Activated CD8-positive, alpha-beta memory T cell treated with anti-CD3 and anti-CD28 coated beads for 24 hours (primary cell): ENCODE results near the gene BMF.
"Not testable (repeated sequence)": the region's sequence is repeated elsewhere in the genome, so short reads cannot be mapped to it uniquely, and the experiment has no call there.

Experiments used
- DNase-seq: peaks from one replicate; pipeline ENCODE4 v3.0.0-alpha.2; 2020

Gene BMF

GRCh38 chr15:40087991-40088928, 20.4 kb downstream of the BMF start:
- DNase-seq, result no peak

DNA sequence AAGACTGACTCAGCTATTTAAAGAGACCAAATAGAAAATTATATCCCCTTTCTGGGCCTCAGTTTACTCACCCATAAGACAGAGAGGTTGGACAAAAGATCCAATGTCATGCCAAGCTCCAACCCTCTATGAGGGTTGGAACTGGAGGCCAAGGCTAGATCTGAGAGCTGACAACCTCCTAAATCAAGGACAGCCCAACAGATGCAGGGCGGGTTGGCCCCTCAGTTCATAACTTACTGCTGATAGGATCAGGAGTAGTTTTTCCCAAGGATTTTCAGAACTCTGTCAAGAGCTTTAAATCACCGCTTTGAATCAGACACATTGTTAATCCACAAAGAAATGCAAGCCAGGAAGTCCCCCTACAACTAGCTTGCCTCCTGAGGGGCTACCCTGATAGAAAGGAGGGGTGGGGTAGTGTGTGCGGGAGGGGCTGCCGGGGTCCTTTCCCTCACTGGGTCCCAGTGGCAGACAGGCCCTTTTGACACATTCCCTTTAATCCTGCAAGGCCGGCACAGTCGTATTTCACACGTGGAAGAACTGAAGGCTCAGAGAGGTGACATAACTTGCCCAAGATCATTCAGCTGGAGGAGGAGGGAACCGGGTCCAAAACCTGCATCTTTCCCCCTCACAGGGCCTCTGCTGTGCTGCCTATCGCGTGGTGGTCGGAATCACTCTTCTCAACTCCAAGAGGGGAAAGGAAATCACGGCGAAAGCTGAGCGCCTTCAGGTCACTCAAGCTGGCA, 21.4 kb downstream of the BMF start:
- no peak for DNase-seq

DNA sequence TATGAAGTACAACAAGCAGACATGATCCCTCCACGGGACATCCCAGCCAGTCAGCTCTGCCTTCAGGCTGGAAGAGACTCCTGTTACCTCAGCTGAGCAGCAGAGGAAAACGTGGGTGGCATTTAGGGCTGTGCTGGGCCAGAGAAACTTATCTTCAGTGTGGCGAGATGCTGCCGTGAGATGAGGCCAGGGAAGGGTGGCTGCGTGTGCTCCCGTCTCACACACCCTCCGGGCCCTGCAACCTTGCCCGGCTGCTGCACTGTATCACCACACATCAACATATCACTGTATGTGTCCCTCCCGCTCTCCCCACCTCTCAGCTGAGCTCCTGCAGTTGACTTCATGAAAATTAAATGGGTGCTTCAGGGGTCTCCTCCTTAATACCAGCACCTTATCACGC, 23.4 kb downstream of the BMF start:
- DNase-seq, result no peak

DNA sequence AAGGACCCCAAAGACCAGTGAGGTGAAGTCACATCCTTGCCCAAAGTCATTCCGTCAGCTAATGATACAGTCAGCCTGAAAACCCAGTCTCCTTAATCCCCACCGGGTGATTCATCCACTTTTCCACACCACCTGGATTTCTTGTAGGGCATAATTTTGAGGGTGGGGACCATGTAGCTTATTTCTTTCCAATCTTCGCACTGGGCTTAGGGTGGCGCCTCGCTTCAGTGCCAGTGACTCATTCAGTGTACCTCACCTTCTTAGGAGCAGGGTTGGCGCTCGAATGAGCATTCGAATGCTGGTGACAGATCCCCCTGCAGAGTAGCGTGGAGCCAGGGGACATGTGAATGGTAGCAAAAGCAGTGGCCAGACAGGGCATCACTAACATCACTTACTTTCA, 24.0 kb downstream of the BMF start:
- no peak for DNase-seq

GRCh38 chr15:40082195-40082883, 26.3 kb downstream of the BMF start:
- no peak for DNase-seq

- no peak for DNase-seq
Measured at GRCh38 chr15:40081691-40082194, 26.9 kb downstream of the BMF start.

DNA sequence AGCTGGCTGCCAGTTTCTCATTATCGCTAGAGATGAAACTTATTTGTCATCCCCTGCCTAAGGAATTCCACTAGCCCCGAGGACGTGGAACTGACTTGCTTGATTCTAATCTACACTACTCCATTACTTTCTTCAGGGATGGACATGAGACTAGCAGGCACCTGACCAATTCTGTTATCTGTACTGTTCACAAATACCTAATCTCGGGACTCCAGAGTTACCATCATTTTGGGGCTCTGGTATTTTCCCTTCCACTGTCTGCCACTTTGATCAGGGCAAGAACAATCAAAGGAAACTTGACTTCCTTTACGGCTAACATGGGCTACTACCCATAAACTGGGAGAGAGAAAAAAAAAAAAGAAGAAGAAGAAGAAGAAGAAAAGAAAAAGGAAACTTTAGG, 27.8 kb downstream of the BMF start:
- DNase-seq, result no peak

GRCh38 chr15:40080104-40080503, 28.6 kb downstream of the BMF start:
- DNase-seq, result no peak

GRCh38 chr15:40079456-40079855, 29.2 kb downstream of the BMF start:
- no peak for DNase-seq

DNA sequence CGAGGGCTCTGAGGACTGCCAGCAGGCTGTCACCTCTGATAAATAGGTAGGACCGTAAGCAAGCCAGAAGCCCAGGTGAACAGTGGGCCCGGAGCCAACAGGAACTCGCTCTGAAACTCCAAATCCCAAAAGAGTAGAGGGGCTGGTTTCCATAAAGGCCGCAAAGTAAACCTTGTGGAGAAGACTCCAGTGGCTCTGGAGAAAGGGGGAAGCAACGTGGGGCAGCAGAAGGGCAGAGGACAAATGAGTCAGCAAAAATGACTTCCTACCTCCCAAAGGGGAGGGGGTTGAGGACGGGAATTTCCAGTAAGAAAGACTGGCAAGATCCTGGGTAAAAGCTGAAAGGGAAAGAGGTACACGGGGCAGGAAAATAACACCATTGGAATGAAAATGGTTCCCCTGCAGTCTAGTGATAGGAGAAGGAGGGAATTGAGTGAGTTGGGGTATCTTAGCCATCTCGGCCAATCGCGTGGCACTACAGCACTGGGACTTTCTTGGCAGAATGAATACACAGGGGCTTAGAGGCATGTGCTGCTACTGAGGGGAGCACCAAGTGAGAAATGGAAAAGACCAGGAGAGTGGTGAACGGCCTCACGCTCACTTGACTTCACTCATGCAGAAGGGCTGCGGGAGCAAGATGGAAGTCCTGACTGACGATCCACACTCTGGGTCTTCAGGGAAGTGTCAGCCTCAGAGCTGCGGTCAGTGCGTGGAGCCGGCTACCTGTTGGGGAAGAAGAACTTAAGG, 33.2 kb downstream of the BMF start:
- DNase-seq, result no peak

DNA sequence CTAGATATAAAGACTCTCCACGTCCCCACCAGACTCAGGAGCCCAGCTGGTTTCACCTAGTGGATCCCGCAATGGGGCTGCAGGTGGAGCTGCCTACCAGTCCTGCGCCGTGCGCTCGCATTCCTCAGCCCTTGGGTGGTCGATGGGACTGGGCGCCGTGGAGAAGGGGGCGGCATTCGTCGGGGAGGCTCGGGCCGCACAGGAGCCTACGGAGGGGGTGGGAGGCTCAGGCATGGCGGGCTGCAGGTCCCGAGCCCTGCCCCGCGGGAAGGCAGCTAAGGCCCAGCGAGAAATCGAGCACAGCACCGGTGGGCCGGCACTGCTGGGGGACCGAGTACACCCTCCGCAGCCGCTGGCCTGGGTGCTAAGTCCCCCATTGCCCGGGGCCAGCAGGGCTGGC, 34.0 kb downstream of the BMF start:
- DNase-seq, result not testable (repeated sequence)

DNA sequence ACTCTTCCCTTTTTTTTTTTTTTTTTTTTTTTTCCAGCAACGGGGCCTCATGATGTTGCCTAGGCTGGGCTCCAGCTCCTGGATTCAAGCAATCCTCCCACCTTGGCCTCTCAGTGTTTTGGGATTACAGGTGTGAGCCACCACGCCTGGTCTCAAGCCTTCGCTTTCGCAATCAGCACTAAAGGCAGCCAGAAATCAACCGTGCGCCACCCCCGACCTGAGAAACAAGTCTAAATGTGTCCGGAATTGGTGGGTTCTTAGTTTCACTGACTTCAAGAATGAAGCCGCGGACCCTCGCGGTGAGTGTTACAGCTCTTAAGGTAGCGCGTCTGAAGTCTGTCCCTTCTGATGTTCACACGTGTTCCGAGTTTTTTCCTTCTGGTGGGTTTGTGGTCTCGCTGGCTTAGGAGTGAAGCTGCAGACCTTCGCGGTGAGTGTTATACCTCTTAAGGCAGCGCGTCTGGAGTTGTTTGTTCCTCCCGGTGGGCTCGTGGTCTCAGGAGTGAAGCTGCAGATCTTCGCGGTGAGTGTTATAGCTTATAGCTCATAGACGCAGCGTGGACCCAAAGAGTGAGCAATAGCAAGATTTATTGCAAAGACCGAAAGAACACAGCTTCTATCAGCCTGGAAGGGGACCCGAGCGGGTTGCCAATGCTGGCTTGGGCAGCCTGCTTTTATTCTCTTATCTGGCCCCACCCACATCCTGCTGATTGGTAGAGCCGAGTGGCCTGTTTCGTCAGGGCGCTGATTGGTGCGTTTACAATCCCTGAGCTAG, 34.8 kb downstream of the BMF start:
- DNase-seq, result peak; percentile 77

- DNase-seq, result no peak
Measured at GRCh38 chr15:40072216-40072990, 36.3 kb downstream of the BMF start.

DNA sequence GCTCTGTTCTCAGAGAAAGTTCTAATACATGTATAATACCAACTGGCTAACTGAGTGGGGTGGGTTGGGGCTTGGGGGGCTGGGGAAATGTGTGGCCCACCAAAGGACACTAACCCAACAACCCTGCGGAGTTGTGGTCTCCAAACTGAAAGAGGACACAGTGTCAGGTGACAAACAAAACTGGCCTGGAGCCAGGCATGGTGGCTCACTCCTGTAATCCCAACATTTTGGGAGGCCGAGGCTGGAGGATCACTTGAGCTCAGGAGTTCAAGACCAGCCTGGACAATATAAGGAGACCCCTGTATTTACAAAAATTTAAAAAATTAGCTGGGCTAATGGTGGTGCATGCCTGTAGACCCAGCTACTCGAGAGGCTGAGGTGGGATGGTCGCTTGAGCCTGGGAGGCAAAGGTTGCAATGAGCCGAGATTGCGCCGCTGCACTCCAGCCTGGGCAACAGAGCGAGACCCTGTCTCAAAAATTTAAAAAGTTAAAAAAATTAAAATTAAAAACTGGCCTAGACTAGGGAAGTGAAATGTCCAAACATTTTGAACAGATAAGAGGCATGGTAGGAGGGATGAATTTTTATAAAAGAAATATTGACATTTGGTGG, 38.0 kb downstream of the BMF start:
- DNase-seq, result no peak

DNA sequence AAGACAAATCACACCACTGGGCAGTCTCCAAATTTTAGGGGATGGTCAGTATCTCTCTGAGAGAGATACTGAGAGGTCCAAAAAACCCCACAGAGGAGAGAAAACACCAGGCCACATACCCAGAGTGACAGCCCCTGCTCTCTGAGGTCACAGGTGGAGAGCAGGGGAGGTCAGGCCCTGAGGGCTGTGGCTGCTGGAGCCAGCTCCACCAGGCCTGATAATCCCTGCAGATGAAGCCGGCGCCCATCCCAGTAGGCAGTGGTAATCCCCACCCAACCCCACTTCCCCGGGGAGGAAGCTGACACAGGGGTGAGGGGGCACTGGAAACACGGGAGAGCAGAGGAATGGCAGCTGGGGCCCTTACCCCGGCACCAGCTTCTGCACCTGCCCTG, 38.5 kb downstream of the BMF start:
- no peak for DNase-seq

DNA sequence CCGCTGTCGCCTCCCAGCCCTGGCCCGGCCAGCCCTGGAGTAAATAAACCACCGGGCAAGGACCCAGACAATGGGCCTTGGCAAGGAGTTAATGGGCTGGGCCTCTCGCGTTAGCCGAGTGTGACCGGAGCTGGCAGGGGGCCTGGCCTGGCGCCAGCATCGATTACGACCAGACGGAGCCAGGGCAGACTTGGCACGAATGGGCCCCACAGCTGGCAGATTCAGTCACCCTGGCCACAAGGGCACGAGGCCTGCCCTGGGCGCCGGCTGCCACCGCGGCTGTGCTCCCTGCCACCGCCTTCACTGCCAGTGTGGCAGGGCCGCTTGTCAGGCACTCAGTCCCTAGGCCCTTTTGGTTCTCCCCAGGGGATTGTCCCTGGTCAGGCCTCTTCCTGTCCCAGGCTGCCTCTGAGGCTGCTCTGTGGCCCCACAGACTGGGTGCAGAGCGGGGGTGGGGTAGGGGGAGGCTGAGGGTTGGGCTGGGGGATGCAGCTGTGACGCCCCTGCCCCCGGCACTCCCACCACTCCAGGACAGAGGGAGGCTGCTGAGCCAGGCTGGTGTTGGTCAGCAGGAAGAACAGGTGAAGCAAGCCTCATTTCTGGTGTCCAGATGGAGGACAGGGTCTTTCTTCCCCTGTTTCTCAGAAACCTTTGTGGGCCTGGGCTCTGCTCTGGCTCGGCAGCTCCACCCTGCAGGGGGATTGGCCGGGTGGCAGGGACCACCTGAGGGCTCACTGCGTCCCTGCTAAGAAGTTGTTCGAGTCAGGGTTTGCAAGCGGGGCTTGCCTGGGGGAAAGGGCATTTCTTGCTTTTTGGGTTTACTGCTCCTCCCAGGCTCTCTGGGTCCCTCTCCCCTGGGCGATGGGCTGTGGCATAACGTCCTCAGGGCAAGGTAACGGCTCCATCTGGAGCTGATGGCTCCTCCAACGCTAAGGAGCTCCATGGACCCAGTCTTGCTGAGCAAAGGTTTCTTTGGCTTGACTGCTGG, 39.2 kb downstream of the BMF start:
- no peak for DNase-seq

DNA sequence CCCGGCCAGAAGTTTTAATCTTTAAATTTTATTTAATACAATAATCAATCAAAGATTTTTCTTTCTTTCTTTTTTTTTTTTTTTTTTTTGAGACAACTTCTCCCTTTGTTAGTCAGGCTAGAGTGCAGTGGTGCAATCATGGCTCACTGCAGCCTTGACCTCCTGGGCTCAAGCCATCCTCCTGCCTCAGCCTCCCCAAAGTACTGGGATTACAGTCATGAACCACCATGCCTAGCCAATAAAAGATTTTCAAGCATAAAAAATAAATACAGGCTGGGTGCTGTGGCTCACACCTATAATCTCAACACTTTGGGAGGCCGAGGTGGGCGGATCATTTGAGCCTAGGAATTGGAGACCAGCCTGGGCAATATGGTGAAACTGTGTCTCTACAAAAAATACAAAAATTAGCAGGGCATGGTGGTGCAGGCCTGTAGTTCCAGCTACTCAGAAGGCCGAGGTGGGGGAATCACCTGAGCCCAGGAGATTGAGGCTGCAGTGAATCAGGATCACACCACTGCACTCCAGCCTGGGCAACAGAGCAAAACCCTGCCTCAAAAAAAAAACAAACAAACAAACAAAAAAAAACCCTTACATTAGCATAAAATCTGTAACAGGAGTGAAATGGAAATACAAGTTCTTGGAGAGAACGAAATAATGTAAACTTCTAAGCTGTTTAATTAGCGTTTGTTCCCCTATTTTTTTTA, 40.6 kb downstream of the BMF start:
- DNase-seq, result no peak

- no peak for DNase-seq
Measured at GRCh38 chr15:40066589-40066988, 42.1 kb downstream of the BMF start.

GRCh38 chr15:40065166-40065565, 43.5 kb downstream of the BMF start:
- no peak for DNase-seq
